Measurements from ENCODE around the gene ATP8B4. TPM values are rescaled to one million over a fixed set of nuclear protein-coding genes. Genes with fewer than 3 reads are reported as not detected.

ATP8B4 gene
- total and polyA plus RNA-seq, 10 of the 15 experiments (the other 5 are each of a cell fraction or from before 2014, with no cell fraction given) = 0.02 to 0.94 (median 0.19) TPM

DNA sequence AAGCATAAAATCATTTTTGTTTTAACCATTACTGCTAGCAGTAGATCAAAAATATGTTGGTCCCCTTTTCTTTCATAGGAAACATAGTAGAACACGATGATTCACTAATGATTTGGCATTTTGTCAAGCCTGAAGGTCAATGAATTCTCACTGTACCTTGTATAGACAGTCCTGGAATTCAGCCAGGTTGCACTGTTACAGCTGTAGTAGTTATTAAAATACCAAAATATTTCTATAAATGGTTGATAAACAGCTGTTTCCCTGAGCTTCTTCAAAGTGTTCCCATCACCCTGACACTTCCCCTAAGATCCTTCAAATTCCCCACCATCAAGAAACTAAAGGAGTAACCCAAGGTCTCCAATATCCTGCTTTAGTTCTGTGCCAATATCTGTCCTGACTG lies 200.9 kb downstream of the ATP8B4 start:
- H2AFZ ChIP-seq (ENCODE audit: control insufficient read depth, low read depth, low read length) = no peak overlapping the region
- SMC1A ChIA-PET (ENCODE audit: uncharacterized antibody, unreplicated experiment) = interaction anchor here (1.2 to 1.3 kb wide), 2 partner anchors 17 to 84 kb away, joined by 3 read pairs; no protein-coding TSS in a partner anchor
- in situ Hi-C loops (cut with MboI) = no loop called here
- H3K4me3 ChIP-seq = no peak overlapping the region
- no peak for ATAC-seq
- BruUV-seq (replicated peaks) = no TSS peak
- no peaks in the 10 kb centered on the region for H4K20me1 ChIP-seq (ENCODE audit: control insufficient read depth, insufficient read depth)
- CTCF ChIA-PET = interaction anchor here (1.7 kb wide), 1 partner anchor 10 kb away, joined by 4 read pairs; no protein-coding TSS in a partner anchor
- H3K9ac ChIP-seq (ENCODE audit: control insufficient read depth, insufficient read depth, low read length) = no peak overlapping the region
- RAD21 ChIA-PET (ENCODE audit: unreplicated experiment) = no interaction called here
- FAIRE-seq = no peak
- no peaks in the 10 kb centered on the region for H3K36me3 ChIP-seq (ENCODE audit: control insufficient read depth in 2 of 2, insufficient read depth in 2 of 2, low read length in 1 of 2)
- H3K27ac ChIP-seq (ENCODE audit: control insufficient read depth, insufficient read depth) = no peak overlapping the region
- no peaks in the 10 kb centered on the region for H3K9me3 ChIP-seq (replicated peaks; ENCODE audit: control insufficient read depth, insufficient read depth, low read length)
- no peaks in the 10 kb centered on the region for H3K79me2 ChIP-seq (ENCODE audit: control insufficient read depth, insufficient read depth, low read length)
- no peaks in the 10 kb centered on the region for H3K27me3 ChIP-seq (replicated peaks in 1 of 2; ENCODE audit: control insufficient read depth in 2 of 2, insufficient read depth in 2 of 2, low read length in 1 of 2)
- no peak for TF ChIP-seq NBN (IDR thresholded peaks at IDR 0.05)
- POLR2A ChIA-PET = no interaction called here
- no peak overlapping the region for H3K4me2 ChIP-seq (ENCODE audit: control insufficient read depth, insufficient read depth)
- WGBS (ENCODE audit: insufficient coverage, insufficient replicate concordance, low lambda C conversion rate, missing lambda C conversion rate) = 0% methylated on average over 1 of the region's 1 CpG
- DNase-seq (ENCODE audit: low read depth, low spot score) = no peak
- intact Hi-C loops (cut with micrococcal nuclease; ENCODE audit: unreplicated experiment) = no loop called here
- H3K4me1 ChIP-seq (ENCODE audit: control insufficient read depth, insufficient read depth, low read length) = no peaks in the 10 kb centered on the region

DNA sequence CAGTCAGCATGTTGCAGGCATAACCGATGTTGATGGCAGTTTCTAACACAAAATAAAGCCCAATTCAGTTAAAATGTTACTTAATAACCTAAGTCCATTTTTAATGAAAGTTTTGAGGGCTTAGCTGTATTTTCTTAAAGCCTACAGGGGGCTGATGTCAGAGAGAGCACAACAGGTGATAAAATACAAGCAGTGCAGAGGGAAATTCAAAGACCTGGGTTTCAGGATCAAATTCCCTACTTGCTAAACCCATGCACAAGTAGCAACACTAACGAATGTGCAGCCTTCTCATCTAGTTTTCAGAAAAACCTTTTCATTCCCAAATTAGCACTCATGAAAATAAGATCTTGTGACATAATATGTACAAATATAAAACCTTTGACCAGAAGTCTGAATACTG lies 202.0 kb downstream of the ATP8B4 start:
- CTCF ChIA-PET = interaction anchor here (2.8 kb wide), 1 partner anchor 15 kb away, joined by 9 read pairs; no protein-coding TSS in a partner anchor
- RAD21 ChIA-PET (ENCODE audit: unreplicated experiment) = no interaction called here
- WGBS (ENCODE audit: insufficient coverage, insufficient replicate concordance, low lambda C conversion rate, missing lambda C conversion rate) = 0% methylated on average over 2 of the region's 2 CpGs
- H4K20me1 ChIP-seq (ENCODE audit: control insufficient read depth, insufficient read depth) = no peaks in the 10 kb centered on the region
- no peaks in the 10 kb centered on the region for H3K9me3 ChIP-seq (replicated peaks; ENCODE audit: control insufficient read depth, insufficient read depth, low read length)
- no peak for ATAC-seq
- H3K4me2 ChIP-seq (ENCODE audit: control insufficient read depth, insufficient read depth) = no peak overlapping the region
- TF ChIP-seq YBX1 (IDR thresholded peaks at IDR 0.05) = no peak
- TF ChIP-seq, protein P1, sequence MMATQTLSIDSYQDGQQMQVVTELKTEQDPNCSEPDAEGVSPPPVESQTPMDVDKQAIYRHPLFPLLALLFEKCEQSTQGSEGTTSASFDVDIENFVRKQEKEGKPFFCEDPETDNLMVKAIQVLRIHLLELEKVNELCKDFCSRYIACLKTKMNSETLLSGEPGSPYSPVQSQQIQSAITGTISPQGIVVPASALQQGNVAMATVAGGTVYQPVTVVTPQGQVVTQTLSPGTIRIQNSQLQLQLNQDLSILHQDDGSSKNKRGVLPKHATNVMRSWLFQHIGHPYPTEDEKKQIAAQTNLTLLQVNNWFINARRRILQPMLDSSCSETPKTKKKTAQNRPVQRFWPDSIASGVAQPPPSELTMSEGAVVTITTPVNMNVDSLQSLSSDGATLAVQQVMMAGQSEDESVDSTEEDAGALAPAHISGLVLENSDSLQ (IDR thresholded peaks at IDR 0.05) = no peak
- no peak for TF ChIP-seq CHD1 (IDR thresholded peaks at IDR 0.05; ENCODE audit: low read depth, low read length)
- TF ChIP-seq, protein P2, sequence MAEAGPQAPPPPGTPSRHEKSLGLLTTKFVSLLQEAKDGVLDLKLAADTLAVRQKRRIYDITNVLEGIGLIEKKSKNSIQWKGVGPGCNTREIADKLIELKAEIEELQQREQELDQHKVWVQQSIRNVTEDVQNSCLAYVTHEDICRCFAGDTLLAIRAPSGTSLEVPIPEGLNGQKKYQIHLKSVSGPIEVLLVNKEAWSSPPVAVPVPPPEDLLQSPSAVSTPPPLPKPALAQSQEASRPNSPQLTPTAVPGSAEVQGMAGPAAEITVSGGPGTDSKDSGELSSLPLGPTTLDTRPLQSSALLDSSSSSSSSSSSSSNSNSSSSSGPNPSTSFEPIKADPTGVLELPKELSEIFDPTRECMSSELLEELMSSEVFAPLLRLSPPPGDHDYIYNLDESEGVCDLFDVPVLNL (IDR thresholded peaks at IDR 0.05; ENCODE audit: low read depth, low read length) = no peak
- TF ChIP-seq MYB (IDR thresholded peaks at IDR 0.05; ENCODE audit: borderline replicate concordance, low read depth, low read length) = no peak
- no peak for TF ChIP-seq WRNIP1 (IDR thresholded peaks at IDR 0.05; ENCODE audit: borderline replicate concordance, low read depth, low read length)
- TF ChIP-seq, protein P3, sequence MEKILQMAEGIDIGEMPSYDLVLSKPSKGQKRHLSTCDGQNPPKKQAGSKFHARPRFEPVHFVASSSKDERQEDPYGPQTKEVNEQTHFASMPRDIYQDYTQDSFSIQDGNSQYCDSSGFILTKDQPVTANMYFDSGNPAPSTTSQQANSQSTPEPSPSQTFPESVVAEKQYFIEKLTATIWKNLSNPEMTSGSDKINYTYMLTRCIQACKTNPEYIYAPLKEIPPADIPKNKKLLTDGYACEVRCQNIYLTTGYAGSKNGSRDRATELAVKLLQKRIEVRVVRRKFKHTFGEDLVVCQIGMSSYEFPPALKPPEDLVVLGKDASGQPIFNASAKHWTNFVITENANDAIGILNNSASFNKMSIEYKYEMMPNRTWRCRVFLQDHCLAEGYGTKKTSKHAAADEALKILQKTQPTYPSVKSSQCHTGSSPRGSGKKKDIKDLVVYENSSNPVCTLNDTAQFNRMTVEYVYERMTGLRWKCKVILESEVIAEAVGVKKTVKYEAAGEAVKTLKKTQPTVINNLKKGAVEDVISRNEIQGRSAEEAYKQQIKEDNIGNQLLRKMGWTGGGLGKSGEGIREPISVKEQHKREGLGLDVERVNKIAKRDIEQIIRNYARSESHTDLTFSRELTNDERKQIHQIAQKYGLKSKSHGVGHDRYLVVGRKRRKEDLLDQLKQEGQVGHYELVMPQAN (conservative IDR thresholded peaks at IDR 0.05) = no peak
- TF ChIP-seq SPI1 (IDR thresholded peaks at IDR 0.05; ENCODE audit: borderline replicate concordance, insufficient read depth, low read depth, low read length) = no peak
- no peak for TF ChIP-seq NFYB (IDR thresholded peaks at IDR 0.05; ENCODE audit: insufficient read depth, low read depth, low read length)
- no peak for TF ChIP-seq SMAD5 (IDR thresholded peaks at IDR 0.05; ENCODE audit: low read depth)
- no peak for TF ChIP-seq TAF1 (IDR thresholded peaks at IDR 0.05; ENCODE audit: borderline replicate concordance, low read depth, low read length)
- TF ChIP-seq DPF2 (IDR thresholded peaks at IDR 0.05) = no peak
- POLR2A ChIA-PET = no interaction called here
- no peaks in the 10 kb centered on the region for H3K27me3 ChIP-seq (replicated peaks in 1 of 2; ENCODE audit: control insufficient read depth in 2 of 2, insufficient read depth in 2 of 2, low read length in 1 of 2)
- no peak for DNase-seq (ENCODE audit: low read depth, low spot score)
- no peaks in the 10 kb centered on the region for H3K36me3 ChIP-seq (ENCODE audit: control insufficient read depth in 2 of 2, insufficient read depth in 2 of 2, low read length in 1 of 2)
- no peak overlapping the region for H3K27ac ChIP-seq (ENCODE audit: control insufficient read depth, insufficient read depth)
- BruUV-seq (replicated peaks) = no TSS peak
- no peak overlapping the region for H3K4me3 ChIP-seq
- no peak overlapping the region for H3K9ac ChIP-seq (ENCODE audit: control insufficient read depth, insufficient read depth, low read length)
- SMC1A ChIA-PET (ENCODE audit: uncharacterized antibody, unreplicated experiment) = interaction anchor here (1.4 kb wide), 1 partner anchor 10 kb away, joined by 4 read pairs; no protein-coding TSS in a partner anchor
- intact Hi-C loops (cut with micrococcal nuclease; ENCODE audit: unreplicated experiment) = no loop called here
- H2AFZ ChIP-seq (ENCODE audit: control insufficient read depth, low read depth, low read length) = no peak overlapping the region
- no peaks in the 10 kb centered on the region for H3K79me2 ChIP-seq (ENCODE audit: control insufficient read depth, insufficient read depth, low read length)
- in situ Hi-C loops (cut with MboI) = no loop called here
- no peak for FAIRE-seq
- H3K4me1 ChIP-seq (ENCODE audit: control insufficient read depth, insufficient read depth, low read length) = no peaks in the 10 kb centered on the region

All from GM12878 (cell line).